ENCODE data around the gene GABRP.

- TF ChIP-seq, protein P1, sequence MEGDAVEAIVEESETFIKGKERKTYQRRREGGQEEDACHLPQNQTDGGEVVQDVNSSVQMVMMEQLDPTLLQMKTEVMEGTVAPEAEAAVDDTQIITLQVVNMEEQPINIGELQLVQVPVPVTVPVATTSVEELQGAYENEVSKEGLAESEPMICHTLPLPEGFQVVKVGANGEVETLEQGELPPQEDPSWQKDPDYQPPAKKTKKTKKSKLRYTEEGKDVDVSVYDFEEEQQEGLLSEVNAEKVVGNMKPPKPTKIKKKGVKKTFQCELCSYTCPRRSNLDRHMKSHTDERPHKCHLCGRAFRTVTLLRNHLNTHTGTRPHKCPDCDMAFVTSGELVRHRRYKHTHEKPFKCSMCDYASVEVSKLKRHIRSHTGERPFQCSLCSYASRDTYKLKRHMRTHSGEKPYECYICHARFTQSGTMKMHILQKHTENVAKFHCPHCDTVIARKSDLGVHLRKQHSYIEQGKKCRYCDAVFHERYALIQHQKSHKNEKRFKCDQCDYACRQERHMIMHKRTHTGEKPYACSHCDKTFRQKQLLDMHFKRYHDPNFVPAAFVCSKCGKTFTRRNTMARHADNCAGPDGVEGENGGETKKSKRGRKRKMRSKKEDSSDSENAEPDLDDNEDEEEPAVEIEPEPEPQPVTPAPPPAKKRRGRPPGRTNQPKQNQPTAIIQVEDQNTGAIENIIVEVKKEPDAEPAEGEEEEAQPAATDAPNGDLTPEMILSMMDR (IDR thresholded peaks at IDR 0.05): no peak
- no peak for TF ChIP-seq POLR2A (IDR thresholded peaks at IDR 0.05)
Measured at GRCh38 chr5:170860415-170860814, 76.9 kb downstream of the GABRP start.

All from prostate gland (tissue), 2 donors.